Fibroblast of lung (primary cell): ENCODE measurements around the gene SAMD11. TPM values are rescaled to one million over a fixed set of nuclear protein-coding genes. Genes with fewer than 3 reads are reported as not detected.

Source experiments
- DNase-seq, 2 donors: peaks; one replicate each; pipeline versions ENCODE4 v3.0.0 to v3.0.0-alpha.2; 2010; ENCODE audit warnings: low read depth in 2 of 2
- H2AFZ ChIP-seq: 2 replicates; pipeline ENCODE4 v1.5.1; 2012; ENCODE audit warnings: low read length, control low read depth, inconsistent platforms
- H3K27ac ChIP-seq: 2 replicates; pipeline ENCODE4 v1.5.1; 2011; ENCODE audit warnings: low read length, control low read depth; ENCODE audit not compliant: insufficient read depth
- H3K27me3 ChIP-seq: 2 replicates; pipeline ENCODE4 v1.5.1; 2011; ENCODE audit warnings: mild to moderate bottlenecking, low read length; ENCODE audit not compliant: control insufficient read depth, insufficient read depth
- H3K36me3 ChIP-seq: 2 replicates; pipeline ENCODE4 v1.5.1; 2011; ENCODE audit warnings: low read length; ENCODE audit not compliant: control insufficient read depth, insufficient read depth
- H3K4me1 ChIP-seq: 2 replicates; pipeline ENCODE4 v1.5.1; 2011; ENCODE audit warnings: low read length; ENCODE audit not compliant: control insufficient read depth, insufficient read depth; ENCODE audit errors: extremely low read depth
- H3K4me2 ChIP-seq: 2 replicates; pipeline ENCODE4 v1.5.1; 2011; ENCODE audit warnings: low read length, control low read depth; ENCODE audit not compliant: insufficient read depth; ENCODE audit errors: extremely low read depth
- H3K4me3 ChIP-seq, 4 experiments: fragments of 200-600 bp in 1 of 4; sonication (generic) in 1 of 4; replicated peaks in 1 of 4; 2 replicates each; pipeline ENCODE4 v1.5.1; 2011 to 2016; ENCODE audit warnings: low read length in 4 of 4, low read depth in 3 of 4, mild to moderate bottlenecking in 3 of 4, control low read depth in 2 of 4, inconsistent platforms in 1 of 4, mixed read lengths in 1 of 4; ENCODE audit not compliant: insufficient read depth in 1 of 4; ENCODE audit errors: control extremely low read depth in 1 of 4
- H3K79me2 ChIP-seq: 2 replicates; pipeline ENCODE4 v1.5.1; 2012; ENCODE audit warnings: mild to moderate bottlenecking, low read length, inconsistent platforms; ENCODE audit not compliant: control insufficient read depth, insufficient read depth
- H3K9ac ChIP-seq: 2 replicates; pipeline ENCODE4 v1.5.1; 2011; ENCODE audit warnings: mild to moderate bottlenecking, low read length, control low read depth; ENCODE audit not compliant: insufficient read depth
- H3K9me3 ChIP-seq: 2 replicates; pipeline ENCODE4 v1.5.1; 2012; ENCODE audit warnings: low read depth, low read length; ENCODE audit not compliant: control insufficient read depth, insufficient read depth
- H4K20me1 ChIP-seq: 2 replicates; pipeline ENCODE4 v1.5.1; 2011; ENCODE audit warnings: low read length; ENCODE audit not compliant: control insufficient read depth, insufficient read depth; ENCODE audit errors: extremely low read depth
- CTCF ChIP-seq, 2 donors: IDR thresholded peaks in 1 of 2; conservative IDR thresholded peaks in 1 of 2; 1 replicate in 1 of 2; 2 replicates in 1 of 2; pipeline ENCODE4 v1.5.1; 2011 to 2012; ENCODE audit warnings: low read length in 2 of 2, control low read depth in 1 of 2, inconsistent platforms in 1 of 2, low read depth in 1 of 2, mild to moderate bottlenecking in 1 of 2
- EZH2 ChIP-seq: IDR thresholded peaks from 2 replicates; pipeline ENCODE4 v1.5.1; 2012; ENCODE audit warnings: low read length, control low read depth, mild to moderate bottlenecking; ENCODE audit errors: missing control alignments
- polyA plus RNA-seq, 2 donors: library from polyadenylated mRNA; depleted of rRNA in 1 of 2; stranded (reverse) in 1 of 2; unstranded in 1 of 2; fragments of >200 nt; gene quantifications; 2 replicates each; pipeline ENCODE4 v1.2.1, GENCODE V29; 2011 to 2012; ENCODE audit warnings: missing spikeins in 1 of 2
- total RNA-seq: library from RNA; depleted of rRNA; stranded (reverse); fragments of >200 nt; gene quantifications from 2 replicates; pipeline ENCODE4 v1.2.1, GENCODE V29; 2014

Gene SAMD11
- total and polyA plus RNA-seq, 2 donors (not counting 1 experiment from before 2014, with no cell fraction given) = 0.40 to 3.8 TPM

GRCh38 chr1:941588-942383, 18.1 kb downstream of the SAMD11 start:
- Histone ChIP-seq H3K36me3 (peaks cover 7% of the 10 kb centered on the region), H3K4me2 (no peak overlapping the region), H3K27ac (no peak overlapping the region), H3K9ac (peak overlapping the region; percentile 55), H3K9me3 (no peaks in the 10 kb centered on the region), H2AFZ (no peak overlapping the region), H3K27me3 (no peaks in the 10 kb centered on the region), H4K20me1 (no peaks in the 10 kb centered on the region), H3K4me1 (peaks cover 24% of the 10 kb centered on the region), H3K79me2 (no peaks in the 10 kb centered on the region), H3K4me3 (peak overlapping the region in 1 of 4 experiments; percentile 27)
- peak; percentile 75 to 90 for DNase-seq
- TF ChIP-seq EZH2 = no peak
- no peak for TF ChIP-seq CTCF (conservative IDR thresholded peaks at IDR 0.05 in 1 of 2, IDR thresholded peaks at IDR 0.05 in 1 of 2; ENCODE audit: low read depth in 1 of 2, low read length in 2 of 2)

- Histone ChIP-seq H3K4me3 (peak overlapping the region in 1 of 4 experiments; percentile 27), H3K9me3 (no peaks in the 10 kb centered on the region), H3K27ac (no peak overlapping the region), H3K36me3 (peaks cover 10% of the 10 kb centered on the region), H3K4me2 (no peak overlapping the region), H2AFZ (no peak overlapping the region), H4K20me1 (no peaks in the 10 kb centered on the region), H3K79me2 (no peaks in the 10 kb centered on the region), H3K9ac (peak overlapping the region; percentile 7), H3K4me1 (peaks cover 24% of the 10 kb centered on the region), H3K27me3 (no peaks in the 10 kb centered on the region)
- peak in 1 of 2 donors; percentile 46 for DNase-seq
- peak; percentile 59 for TF ChIP-seq EZH2
- no peak for TF ChIP-seq CTCF (conservative IDR thresholded peaks at IDR 0.05 in 1 of 2, IDR thresholded peaks at IDR 0.05 in 1 of 2; ENCODE audit: low read depth in 1 of 2, low read length in 2 of 2)
Measured at GRCh38 chr1:942411-942821, 18.7 kb downstream of the SAMD11 start.

GRCh38 chr1:942864-943533, 19.3 kb downstream of the SAMD11 start:
- Histone ChIP-seq H3K79me2 (no peaks in the 10 kb centered on the region), H3K36me3 (peaks cover 14% of the 10 kb centered on the region), H3K9me3 (no peaks in the 10 kb centered on the region), H3K27me3 (no peaks in the 10 kb centered on the region), H3K4me2 (no peak overlapping the region), H2AFZ (no peak overlapping the region), H4K20me1 (no peaks in the 10 kb centered on the region), H3K4me3 (no peak overlapping the region), H3K27ac (no peak overlapping the region), H3K4me1 (peaks cover 24% of the 10 kb centered on the region), H3K9ac (peak overlapping the region; percentile 7)
- TF ChIP-seq EZH2 = no peak
- TF ChIP-seq CTCF (conservative IDR thresholded peaks at IDR 0.05 in 1 of 2, IDR thresholded peaks at IDR 0.05 in 1 of 2; ENCODE audit: low read depth in 1 of 2, low read length in 2 of 2) = no peak
- peak; percentile 70 to 79 for DNase-seq
